ENCODE measurements around the gene CDKAL1.
"Not testable (repeated sequence)": the region's sequence is repeated elsewhere in the genome, so short reads cannot be mapped to it uniquely, and the experiment has no call there.

CDKAL1 gene

GRCh38 chr6:20534295-20535262 is at the start of gene CDKAL1:
Gene CDKAL1 (plus strand): TSS chr6:20534457. CDS start chr6:20546351, 11,894 bp downstream.
- peak; percentile 93 to 96 for DNase-seq

- DNase-seq: no peak
Observed at GRCh38 chr6:20486641-20487040, 47.6 kb upstream of the CDKAL1 start.

DNA sequence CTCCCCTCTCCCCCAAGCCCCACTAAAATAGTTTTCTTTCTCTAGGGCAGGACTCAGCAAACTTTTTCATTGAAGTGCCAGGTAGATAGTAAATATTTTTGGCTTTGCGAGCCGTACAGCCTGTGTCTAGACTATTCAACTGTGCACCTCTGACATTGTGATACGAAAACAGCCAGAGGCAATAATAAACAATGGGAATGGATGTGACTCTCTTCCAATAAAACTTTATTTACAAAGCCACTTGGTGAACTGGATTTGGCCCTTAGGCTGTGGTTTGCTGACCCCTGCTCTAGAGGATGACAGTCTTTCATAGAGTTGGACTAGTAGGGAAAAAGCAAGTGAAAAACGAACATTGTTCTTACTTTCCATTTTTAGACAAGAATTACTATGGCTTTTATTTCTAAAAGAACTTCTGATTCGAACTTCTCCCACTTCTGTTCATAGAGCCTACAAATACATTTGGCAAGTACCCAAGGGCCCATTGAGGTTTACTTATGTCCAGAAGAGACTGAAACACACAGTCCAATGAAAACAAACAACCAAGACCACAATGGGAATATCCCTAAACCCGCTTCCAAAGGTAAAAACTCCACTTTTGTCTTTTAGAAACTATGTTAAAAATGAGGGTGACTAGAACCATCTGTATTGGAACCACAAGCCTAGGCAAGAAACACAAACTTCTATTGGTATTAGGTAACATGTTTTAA is 46.4 kb upstream of the CDKAL1 start:
- DNase-seq: no peak

- DNase-seq: no peak
Observed at GRCh38 chr6:20490591-20490990, 43.7 kb upstream of the CDKAL1 start.

DNA sequence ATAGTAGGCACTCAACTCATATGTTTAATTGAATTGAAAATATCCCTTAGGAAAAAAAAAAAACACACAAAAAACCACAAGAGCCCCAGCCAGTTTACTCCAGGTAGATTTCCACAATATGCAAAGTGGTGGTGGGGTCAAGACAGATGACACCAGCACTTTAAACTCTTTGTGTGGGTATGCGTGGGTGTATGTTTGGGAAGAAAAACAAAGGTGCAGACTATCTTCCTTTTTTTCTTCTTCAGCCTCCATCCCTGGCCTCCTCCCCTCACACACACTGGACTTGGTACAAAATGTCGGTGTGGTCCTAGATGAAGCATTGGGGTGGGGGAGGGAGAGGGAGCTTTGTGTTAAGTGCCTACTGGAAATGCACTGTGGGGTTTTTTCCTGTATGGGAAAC is 42.2 kb upstream of the CDKAL1 start:
- no peak for DNase-seq

DNA sequence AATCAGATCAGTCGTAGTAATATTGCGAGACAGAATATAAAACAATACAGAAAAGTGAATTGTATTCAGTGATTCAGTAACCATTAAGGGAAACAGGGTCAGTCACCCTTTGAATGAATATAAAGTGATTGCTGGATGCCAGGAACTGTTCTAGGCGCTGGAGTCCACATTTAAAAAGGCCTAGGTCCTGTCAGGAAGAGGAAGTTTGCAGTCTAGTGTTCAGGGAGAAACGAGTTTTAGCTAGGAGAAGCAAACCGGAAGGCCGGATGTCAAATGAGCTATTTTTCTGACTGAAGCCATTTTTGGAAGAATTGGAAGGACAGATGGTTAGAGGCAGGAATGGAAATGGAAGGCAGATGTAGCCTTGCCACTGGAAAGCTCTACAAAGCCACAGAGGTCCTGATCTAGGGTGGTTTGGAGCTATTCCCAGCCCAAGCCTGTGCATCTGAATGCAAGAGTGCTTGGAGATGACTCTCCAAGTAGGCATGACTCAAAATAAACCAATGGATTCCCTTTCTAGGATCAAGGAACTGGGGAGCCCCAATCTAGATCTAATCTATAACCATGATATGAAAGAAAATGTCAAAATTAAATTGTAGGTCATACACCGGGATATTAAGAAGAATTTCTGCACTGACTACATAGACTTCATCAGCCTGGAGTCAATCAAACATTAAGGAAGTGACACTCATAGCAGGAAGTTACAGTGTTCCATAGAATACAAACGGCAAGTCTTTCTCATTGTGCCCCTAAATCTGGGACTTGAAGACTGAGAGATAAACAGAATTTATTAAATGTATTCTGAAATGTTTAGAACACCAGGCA is 36.8 kb upstream of the CDKAL1 start:
- DNase-seq: no peak

DNA sequence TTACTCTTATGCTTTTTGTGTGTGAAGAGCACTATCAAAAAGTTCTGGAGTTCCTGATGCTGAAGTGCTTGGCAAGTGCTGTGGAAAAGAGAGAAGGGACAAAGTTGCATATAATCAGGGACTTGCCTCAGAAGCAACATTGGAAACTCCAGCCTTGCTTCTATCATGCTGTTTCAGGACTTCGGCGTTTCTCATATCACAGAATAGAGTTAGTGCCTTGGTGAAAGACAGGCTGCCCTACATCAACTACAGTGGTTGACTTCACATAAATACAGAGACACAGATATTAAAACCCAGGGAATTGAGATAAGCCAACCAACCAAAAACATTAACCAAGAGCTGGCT is 36.2 kb upstream of the CDKAL1 start:
- DNase-seq: no peak

DNA sequence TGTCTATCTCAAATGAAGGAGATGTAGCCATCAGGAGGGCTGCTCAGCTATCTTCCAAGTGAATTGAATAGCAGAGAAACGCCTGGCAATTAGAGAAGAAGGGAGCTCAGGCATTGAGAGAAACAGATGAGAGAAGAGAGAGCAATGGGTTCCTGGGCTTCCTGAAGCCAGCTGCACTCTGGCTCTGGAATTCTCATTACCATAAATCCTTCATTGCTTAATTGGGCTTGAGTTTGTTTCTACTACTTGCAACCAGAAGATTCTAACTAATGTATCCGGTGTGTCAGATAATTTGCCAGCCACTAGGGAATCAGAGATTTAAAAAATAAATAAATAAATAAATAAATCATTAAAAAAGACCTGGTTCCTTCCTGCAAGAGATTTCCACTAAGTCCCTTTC is 25.0 kb upstream of the CDKAL1 start:
- no peak for DNase-seq

GRCh38 chr6:20511852-20512251 is 22.4 kb upstream of the CDKAL1 start:
- no peak for DNase-seq

DNA sequence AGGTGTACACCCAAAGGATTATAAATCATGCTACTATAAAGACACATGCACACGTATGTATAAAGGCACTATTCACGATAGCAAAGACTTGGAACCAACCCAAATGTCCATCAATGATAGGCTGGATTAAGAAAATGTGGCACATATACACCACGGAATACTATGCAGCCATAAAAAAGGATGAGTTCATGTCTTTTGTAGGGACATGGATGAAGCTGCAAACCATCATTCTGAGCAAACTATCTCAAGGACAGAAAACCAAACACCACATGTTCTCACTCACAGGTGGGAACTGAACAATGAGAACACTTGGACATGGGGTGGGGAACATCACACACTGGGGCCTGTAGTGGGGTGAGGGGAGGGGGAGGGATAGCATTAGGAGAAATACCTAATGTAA is 9.0 kb upstream of the CDKAL1 start:
- not testable (repeated sequence) for DNase-seq

GRCh38 chr6:20529086-20529448 is 5.2 kb upstream of the CDKAL1 start:
- peak; percentile 67 to 72 for DNase-seq

DNA sequence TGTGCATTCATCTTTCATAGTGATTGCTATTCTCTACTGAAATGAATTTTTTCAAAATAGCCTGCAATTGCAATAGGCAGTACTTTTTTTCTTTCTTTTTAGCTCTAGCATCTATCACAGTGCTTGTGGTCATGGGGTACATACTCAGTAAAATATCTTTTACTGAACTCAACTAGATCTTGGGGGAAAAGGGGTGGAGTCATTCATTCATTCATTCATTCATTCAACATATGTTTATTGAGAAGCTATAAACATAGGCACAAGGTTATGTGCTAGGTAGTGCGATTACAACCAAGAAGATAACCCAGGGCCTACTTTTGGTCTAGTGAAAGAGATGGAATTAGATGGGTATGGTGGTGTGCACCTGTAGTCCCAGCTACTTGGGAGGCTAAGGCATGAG is 1.4 kb upstream of the CDKAL1 start:
- DNase-seq: no peak

DNA sequence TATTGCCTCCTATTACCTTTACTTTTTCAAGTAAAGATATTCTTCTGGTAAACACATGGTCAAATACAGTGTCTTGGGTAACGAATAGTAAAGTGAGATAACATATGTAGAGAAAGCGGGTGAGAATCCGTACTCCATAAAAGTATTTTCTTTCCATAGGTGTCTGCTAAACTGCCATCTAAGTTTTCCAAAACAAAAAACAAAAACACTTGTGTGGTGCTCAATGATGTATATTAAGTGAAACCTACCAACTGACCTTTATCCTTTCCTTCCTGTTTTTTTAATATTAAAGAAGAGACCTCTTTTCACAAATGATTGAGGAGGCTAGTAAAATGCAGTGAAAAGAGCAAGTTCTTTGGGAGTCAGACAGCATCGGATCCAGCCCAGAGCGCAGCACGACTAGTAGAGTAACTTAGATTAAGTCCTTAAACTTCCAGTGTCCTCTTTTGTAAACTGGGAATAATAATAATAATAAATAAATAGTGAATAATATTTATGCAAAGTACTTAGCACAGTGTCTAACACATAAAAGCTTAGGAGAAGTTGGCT is 437 bp upstream of the CDKAL1 start:
- DNase-seq: peak in 1 of 2 experiments; percentile 45

DNA sequence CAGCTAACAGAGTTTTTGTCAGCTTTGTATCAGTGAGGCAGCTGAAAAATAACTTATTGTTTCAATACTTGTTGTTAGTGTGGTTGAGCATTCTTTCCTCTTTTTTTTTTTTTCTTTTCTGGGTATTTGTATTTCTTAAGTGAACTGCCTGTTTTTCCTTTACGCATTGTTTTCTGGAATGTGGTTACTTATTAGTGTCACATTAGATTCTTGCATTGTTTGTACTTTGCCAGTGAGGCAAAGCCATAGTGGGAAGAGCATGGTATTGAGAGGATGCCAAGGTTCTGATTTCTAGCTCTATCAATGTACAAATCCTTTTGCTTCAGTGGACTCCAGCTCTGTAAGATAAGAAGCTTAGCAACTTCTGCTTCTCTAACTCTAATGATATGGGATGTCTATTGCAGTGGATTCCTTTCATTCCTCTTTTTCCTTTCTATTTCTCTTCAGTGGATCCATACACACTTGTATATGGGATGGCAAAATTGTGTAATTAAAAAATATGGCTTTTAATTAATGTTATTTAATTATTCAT is 3.9 kb downstream of the CDKAL1 start:
- DNase-seq: no peak

DNA sequence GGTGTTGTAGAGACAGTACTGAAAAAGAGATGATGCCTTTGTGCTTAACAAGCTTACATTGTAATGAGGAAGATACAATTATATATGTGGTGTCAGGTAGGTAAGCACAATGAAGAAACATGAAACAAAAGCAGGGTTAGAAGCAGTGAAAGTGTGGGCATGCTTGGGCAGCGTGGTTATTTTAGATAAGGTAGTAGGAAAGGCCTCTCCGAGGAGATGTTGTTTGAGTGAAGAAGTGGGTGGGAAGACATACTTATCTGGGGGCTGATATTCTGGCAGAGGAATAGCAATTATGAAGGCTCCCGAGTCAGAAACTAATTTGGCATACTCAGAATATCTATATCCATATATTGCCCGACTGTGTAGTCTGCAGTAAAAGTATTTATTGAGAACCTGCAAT is 4.7 kb downstream of the CDKAL1 start:
- DNase-seq: no peak

GRCh38 chr6:20539387-20539786 is 5.1 kb downstream of the CDKAL1 start:
- DNase-seq: no peak

- DNase-seq: no peak
Observed at GRCh38 chr6:20540683-20541082, 6.4 kb downstream of the CDKAL1 start.

DNA sequence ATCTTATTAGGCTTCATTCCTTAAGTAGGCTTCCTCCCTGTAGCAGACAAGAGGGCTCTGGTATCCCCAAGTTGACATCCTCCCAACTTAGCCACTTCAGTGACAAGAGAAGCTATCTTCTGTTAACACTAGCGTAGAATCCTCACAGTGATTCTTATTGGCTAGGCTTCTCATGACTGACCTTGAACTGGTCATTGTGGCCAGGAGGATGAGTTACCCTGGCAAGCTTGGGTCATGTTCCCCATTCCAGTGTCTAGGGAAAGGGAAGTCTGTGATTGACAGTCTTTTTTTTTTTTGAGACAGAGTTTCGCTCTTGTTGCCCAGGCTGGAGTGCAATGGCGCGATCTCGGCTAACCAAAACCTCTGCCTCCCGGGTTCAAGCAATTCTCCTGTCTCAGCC is 7.1 kb downstream of the CDKAL1 start:
- no peak for DNase-seq

- DNase-seq: no peak
Observed at GRCh38 chr6:20542927-20543602, 8.8 kb downstream of the CDKAL1 start.

DNA sequence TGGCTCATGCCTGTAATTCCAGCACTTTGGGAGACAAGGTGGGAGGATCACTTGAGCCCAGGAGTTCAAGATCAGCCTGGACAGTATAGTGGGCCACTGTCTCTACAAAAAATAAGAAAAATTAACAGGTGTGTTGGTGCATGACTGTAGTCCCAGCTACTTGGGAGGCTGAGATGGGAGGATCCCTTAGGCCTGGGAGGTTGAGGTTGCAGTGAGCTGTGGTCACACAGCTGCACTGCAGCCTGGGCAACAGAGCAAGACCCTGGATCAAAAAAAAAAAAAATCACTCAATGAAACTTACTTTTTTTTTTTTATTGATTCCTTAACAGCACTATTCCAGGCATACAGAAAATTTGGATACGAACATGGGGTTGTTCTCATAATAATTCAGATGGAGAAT is 14.0 kb downstream of the CDKAL1 start:
- no peak for DNase-seq

GRCh38 chr6:20549398-20549797 is 15.1 kb downstream of the CDKAL1 start:
- not testable (repeated sequence) for DNase-seq

- DNase-seq: no peak
Observed at GRCh38 chr6:20554326-20554725, 20.1 kb downstream of the CDKAL1 start.
